Nephron progenitor cell (in vitro differentiated cells): Measurements from ENCODE around the gene TACC3.
A peak's percentile ranks its signal among the peaks of the same experiment; 100 is the strongest.
"Not testable (repeated sequence)": the region's sequence is repeated elsewhere in the genome, so short reads cannot be mapped to it uniquely, and the experiment has no call there.

Experiments used
- DNase-seq: peaks from one replicate; pipeline ENCODE4 v3.0.0; 2021
- H3K27ac Mint-ChIP-seq: 2 replicates; pipeline ENCODE4 v1.8.0; 2021; ENCODE audit warnings: mild to moderate bottlenecking, moderate library complexity, mixed read lengths
- H3K27me3 Mint-ChIP-seq: 2 replicates; pipeline ENCODE4 v1.8.0; 2021; ENCODE audit warnings: mild to moderate bottlenecking, low read depth, mixed read lengths; ENCODE audit not compliant: poor library complexity
- H3K36me3 Mint-ChIP-seq: 2 replicates; pipeline ENCODE4 v1.8.0; 2021; ENCODE audit warnings: low read depth, mixed read lengths
- H3K4me1 Mint-ChIP-seq: 2 replicates; pipeline ENCODE4 v1.8.0; 2021; ENCODE audit warnings: mixed read lengths
- H3K4me3 Mint-ChIP-seq: 2 replicates; pipeline ENCODE4 v1.8.0; 2021; ENCODE audit warnings: mild to moderate bottlenecking, moderate library complexity, mixed read lengths
- H3K9me3 Mint-ChIP-seq: 2 replicates; pipeline ENCODE4 v1.8.0; 2021; ENCODE audit warnings: mild to moderate bottlenecking, moderate library complexity, mixed read lengths
- TF ChIP-seq, protein P1 (sequence below): fragments of 200-600 bp; sonication (generic); IDR thresholded peaks from 2 replicates; pipeline ENCODE4 v1.5.0; 2021; ENCODE audit warnings: antibody characterized with exemption

Gene TACC3

GRCh38 chr4:1693131-1693896 is 28.0 kb upstream of the TACC3 start:
- Mint-ChIP-seq H3K4me3 (no peak overlapping the region), H3K27me3 (no peaks in the 10 kb centered on the region), H3K9me3 (no peaks in the 10 kb centered on the region), H3K36me3 (peaks cover 52% of the 10 kb centered on the region), H3K4me1 (no peaks in the 10 kb centered on the region), H3K27ac (peak overlapping the region; percentile 57)
- TF ChIP-seq, protein P1, sequence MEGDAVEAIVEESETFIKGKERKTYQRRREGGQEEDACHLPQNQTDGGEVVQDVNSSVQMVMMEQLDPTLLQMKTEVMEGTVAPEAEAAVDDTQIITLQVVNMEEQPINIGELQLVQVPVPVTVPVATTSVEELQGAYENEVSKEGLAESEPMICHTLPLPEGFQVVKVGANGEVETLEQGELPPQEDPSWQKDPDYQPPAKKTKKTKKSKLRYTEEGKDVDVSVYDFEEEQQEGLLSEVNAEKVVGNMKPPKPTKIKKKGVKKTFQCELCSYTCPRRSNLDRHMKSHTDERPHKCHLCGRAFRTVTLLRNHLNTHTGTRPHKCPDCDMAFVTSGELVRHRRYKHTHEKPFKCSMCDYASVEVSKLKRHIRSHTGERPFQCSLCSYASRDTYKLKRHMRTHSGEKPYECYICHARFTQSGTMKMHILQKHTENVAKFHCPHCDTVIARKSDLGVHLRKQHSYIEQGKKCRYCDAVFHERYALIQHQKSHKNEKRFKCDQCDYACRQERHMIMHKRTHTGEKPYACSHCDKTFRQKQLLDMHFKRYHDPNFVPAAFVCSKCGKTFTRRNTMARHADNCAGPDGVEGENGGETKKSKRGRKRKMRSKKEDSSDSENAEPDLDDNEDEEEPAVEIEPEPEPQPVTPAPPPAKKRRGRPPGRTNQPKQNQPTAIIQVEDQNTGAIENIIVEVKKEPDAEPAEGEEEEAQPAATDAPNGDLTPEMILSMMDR, result peak; percentile 91
- DNase-seq, result peak; percentile 78

- TF ChIP-seq, protein P1, result no peak
- H3K4me1 Mint-ChIP-seq, result no peaks in the 10 kb centered on the region
- H3K27me3 Mint-ChIP-seq, result no peaks in the 10 kb centered on the region
- DNase-seq, result no peak
- no peaks in the 10 kb centered on the region for H3K9me3 Mint-ChIP-seq
- peaks cover 59% of the 10 kb centered on the region for H3K36me3 Mint-ChIP-seq
- no peak overlapping the region for H3K4me3 Mint-ChIP-seq
- H3K27ac Mint-ChIP-seq, result no peak overlapping the region
These were observed 25.4 kb upstream of the TACC3 start for GRCh38 chr4:1695913-1696312.

- H3K9me3 Mint-ChIP-seq, H3K4me3 Mint-ChIP-seq, H3K27ac Mint-ChIP-seq, DNase-seq, H3K27me3 Mint-ChIP-seq, H3K4me1 Mint-ChIP-seq: not testable (repeated sequence)
- peaks cover 46% of the 10 kb centered on the region for H3K36me3 Mint-ChIP-seq
These were observed 19.6 kb upstream of the TACC3 start for GRCh38 chr4:1701671-1702070.

DNA sequence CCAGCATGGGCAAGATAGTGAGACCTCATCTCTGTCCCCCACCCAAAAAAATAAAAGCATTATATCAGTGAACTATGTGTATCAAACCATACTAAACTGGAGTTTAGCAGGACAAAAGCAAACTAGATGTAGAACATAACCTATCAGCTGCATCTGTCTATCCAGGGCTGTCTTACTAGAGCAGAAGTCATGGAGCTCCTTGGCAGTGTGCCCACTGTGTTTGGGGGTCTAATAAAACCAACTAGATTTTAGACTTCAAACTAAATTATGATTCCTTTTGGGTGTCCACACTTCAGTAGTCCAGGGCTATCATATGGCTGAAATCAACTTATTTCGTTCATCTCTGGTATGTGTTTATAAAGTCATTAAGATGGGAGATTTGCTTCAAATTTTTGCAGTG is 17.5 kb upstream of the TACC3 start:
- Mint-ChIP-seq H3K4me1 (peaks cover 7% of the 10 kb centered on the region), H3K9me3 (no peaks in the 10 kb centered on the region), H3K4me3 (no peak overlapping the region), H3K36me3 (peaks cover 55% of the 10 kb centered on the region), H3K27ac (no peak overlapping the region), H3K27me3 (no peaks in the 10 kb centered on the region)
- DNase-seq, result no peak
- TF ChIP-seq, protein P1, result no peak

DNA sequence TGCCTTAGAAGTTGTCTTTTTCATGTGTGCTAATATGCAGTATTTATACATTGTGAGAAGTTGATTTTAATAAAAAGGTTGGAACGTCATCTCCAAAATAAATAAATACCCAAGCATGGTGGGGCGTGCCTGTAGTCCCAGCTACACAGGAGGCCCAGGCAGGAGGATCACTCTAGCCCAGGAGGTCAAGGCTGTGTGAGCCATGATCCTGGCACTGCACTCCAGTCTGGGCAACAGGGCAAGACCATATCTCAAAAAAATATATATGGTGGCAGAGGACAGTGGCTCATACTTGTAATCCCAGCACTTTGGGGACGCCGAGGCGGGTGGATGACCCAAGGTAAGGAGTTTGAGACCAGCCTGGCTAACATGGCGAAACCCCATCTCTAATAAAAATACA is 15.6 kb upstream of the TACC3 start:
- H3K4me3 Mint-ChIP-seq, result no peak overlapping the region
- DNase-seq, result no peak

DNA sequence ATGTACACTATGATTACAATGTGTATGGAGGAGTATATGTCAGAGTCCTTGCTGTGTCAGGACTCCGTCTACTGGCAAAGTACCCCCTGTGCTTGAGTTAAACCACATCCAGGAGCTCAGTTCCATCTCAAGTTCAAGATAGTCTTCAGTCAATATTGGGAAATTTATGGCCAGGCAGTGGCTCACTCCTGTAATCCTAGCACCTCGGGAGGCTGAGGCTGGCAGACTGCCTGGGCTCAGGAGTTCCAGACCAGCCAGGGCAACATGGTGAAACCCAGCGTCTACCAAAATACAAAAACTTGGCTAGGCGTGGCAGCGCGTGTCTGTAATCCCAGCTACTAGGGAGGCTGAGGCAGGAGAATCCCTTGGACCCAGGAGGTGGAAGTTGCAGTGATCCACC is 15.0 kb upstream of the TACC3 start:
- H3K9me3 Mint-ChIP-seq, result no peaks in the 10 kb centered on the region
- H3K27ac Mint-ChIP-seq, result peak overlapping the region; percentile 64
- H3K36me3 Mint-ChIP-seq, result peaks cover 52% of the 10 kb centered on the region
- TF ChIP-seq, protein P1, result no peak
- DNase-seq, result no peak
- H3K4me1 Mint-ChIP-seq, result peaks cover 32% of the 10 kb centered on the region
- no peaks in the 10 kb centered on the region for H3K27me3 Mint-ChIP-seq
- H3K4me3 Mint-ChIP-seq, result no peak overlapping the region

More for the DNA sequence above, 15.6 kb upstream of the TACC3 start:
- peaks cover 26% of the 10 kb centered on the region for H3K4me1 Mint-ChIP-seq
- no peaks in the 10 kb centered on the region for H3K9me3 Mint-ChIP-seq
- H3K36me3 Mint-ChIP-seq, result peaks cover 52% of the 10 kb centered on the region
- H3K27me3 Mint-ChIP-seq, result no peaks in the 10 kb centered on the region
- no peak overlapping the region for H3K27ac Mint-ChIP-seq
- TF ChIP-seq, protein P1, result no peak
